CD4-positive, CD25-positive, alpha-beta regulatory T cell (primary cell): ENCODE measurements around the gene SLC38A10. TPM values are rescaled to one million over a fixed set of nuclear protein-coding genes. Genes with fewer than 3 reads are reported as not detected.

Experiments used
- ATAC-seq, 2 donors: fragments of 150-1000 bp; cut with Tn5 transposase; one replicate each; pipeline ENCODE4 v1.10.0; 2021; ENCODE audit warnings: low read depth in 2 of 2, moderate number of reproducible peaks in 2 of 2, moderate library complexity in 1 of 2
- DNase-seq, 3 donors: peaks; one replicate each; pipeline versions ENCODE4 v3.0.0 to v3.0.0-alpha.2; 2012 to 2022; ENCODE audit warnings: mixed read lengths in 1 of 3
- H3K27ac ChIP-seq: one replicate; pipeline ENCODE4 v1.7.0; 2013; ENCODE audit warnings: mild to moderate bottlenecking, low read length; ENCODE audit not compliant: insufficient read depth, poor library complexity, severe bottlenecking
- H3K27me3 ChIP-seq: one replicate; pipeline ENCODE4 v1.7.0; 2013; ENCODE audit warnings: low read length; ENCODE audit not compliant: control insufficient read depth, insufficient read depth
- H3K36me3 ChIP-seq: one replicate; pipeline ENCODE4 v1.7.0; 2013; ENCODE audit warnings: mild to moderate bottlenecking, low read length, moderate library complexity; ENCODE audit not compliant: control insufficient read depth, insufficient read depth
- H3K4me1 ChIP-seq: 2 replicates; pipeline ENCODE4 v1.7.0; 2013; ENCODE audit warnings: mild to moderate bottlenecking, low read length; ENCODE audit not compliant: insufficient read depth, control insufficient read depth, poor library complexity, severe bottlenecking
- H3K4me3 ChIP-seq: one replicate; pipeline ENCODE4 v1.7.0; 2013; ENCODE audit warnings: low read depth, mild to moderate bottlenecking, low read length, moderate library complexity
- H3K9me3 ChIP-seq, 2 experiments: 1 replicate in 1 of 2; 2 replicates in 1 of 2; pipeline ENCODE4 v1.7.0; 2013; ENCODE audit warnings: low read length in 2 of 2, mild to moderate bottlenecking in 1 of 2, moderate library complexity in 1 of 2; ENCODE audit not compliant: control insufficient read depth in 2 of 2
- H3K27ac Mint-ChIP-seq, 3 donors: one replicate each; pipeline ENCODE4 v1.8.0; 2020 to 2022; ENCODE audit warnings: mild to moderate bottlenecking in 3 of 3, mixed read lengths in 3 of 3, moderate library complexity in 2 of 3
- H3K27me3 Mint-ChIP-seq: one replicate; pipeline ENCODE4 v1.8.0; 2022; ENCODE audit warnings: mild to moderate bottlenecking, mixed read lengths
- H3K36me3 Mint-ChIP-seq: one replicate; pipeline ENCODE4 v1.8.0; 2020; ENCODE audit warnings: mixed read lengths
- H3K4me1 Mint-ChIP-seq, 4 donors: one replicate each; pipeline ENCODE4 v1.8.0; 2020 to 2022; ENCODE audit warnings: mixed read lengths in 4 of 4, mild to moderate bottlenecking in 1 of 4
- H3K4me3 Mint-ChIP-seq, 4 donors: one replicate each; pipeline ENCODE4 v1.8.0; 2020 to 2022; ENCODE audit warnings: mild to moderate bottlenecking in 4 of 4, mixed read lengths in 4 of 4, moderate library complexity in 3 of 4
- H3K9me3 Mint-ChIP-seq, 7 donors: one replicate each; pipeline ENCODE4 v1.8.0; 2020 to 2022; ENCODE audit warnings: mixed read lengths in 7 of 7, mild to moderate bottlenecking in 3 of 7, moderate library complexity in 2 of 7
- polyA plus RNA-seq, 4 donors: library from polyadenylated mRNA; unstranded; fragments of 300-500 nt; fragmentation: Illumina TruSeq; gene quantifications; one replicate each; pipeline ENCODE4 v1.2.3, GENCODE V29; 2021
- total RNA-seq: library from RNA; stranded (reverse); gene quantifications from one replicate; pipeline ENCODE4 v1.2.3, GENCODE V29; 2022

SLC38A10 gene
- total and polyA plus RNA-seq, 5 donors from 2014 or later: 38.2 to 66.3 (median 50.1) TPM

DNA sequence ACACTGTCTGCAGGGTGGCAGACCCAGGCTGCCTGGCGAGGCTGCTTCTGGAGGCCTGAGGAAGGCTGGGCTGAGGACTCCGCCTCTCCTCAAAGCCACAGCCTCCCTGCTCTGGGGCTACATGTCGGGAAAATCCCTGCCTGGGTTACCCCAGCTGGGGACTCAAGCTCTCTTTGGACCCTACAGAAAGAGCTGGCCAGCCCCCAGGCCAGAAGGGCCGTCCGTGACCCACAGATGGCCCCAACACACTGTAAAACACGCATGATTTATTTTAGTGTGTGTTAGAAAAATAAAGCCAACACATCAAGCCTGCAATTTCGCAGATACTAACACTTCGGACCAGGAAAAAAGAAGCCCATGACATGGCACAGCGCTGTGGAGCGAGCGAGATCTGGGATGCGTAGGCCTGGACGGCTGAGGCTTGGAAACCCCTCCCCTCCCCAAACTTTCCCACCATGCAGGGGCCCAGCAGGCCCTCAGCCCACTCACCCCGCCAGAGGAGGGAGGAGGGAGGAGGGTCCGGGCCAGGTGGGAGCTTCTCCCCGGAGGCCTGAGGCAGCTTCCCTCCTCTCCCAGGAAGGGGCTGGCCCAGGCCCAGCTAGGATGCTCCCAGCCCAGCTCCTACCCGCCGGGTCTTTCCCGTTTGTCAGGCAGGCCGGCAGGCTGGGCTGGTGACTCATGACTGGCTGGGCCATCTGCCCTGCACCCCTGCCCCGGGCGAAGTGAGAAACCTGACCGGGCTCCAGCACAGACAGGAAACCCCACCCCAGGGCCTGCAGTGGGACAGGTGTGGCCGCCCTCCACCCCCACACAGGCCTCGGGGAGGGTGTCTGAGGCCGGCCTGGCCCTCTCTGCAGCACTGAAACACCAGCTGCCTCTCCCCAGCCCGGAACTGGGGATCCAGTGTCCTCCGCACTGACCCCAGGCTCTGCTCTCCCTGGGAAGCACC is 34.1 kb upstream of the SLC38A10 start:
- Mint-ChIP-seq H3K27ac (no peak overlapping the region), H3K27me3 (peaks cover 7% of the 10 kb centered on the region), H3K36me3 (no peaks in the 10 kb centered on the region), H3K4me1 (no peaks in the 10 kb centered on the region), H3K4me3 (no peak overlapping the region), H3K9me3 (peaks cover 0 to 1% (median 0%) of the 10 kb centered on the region in 7 donors)
- Histone ChIP-seq H3K27me3 (no peaks in the 10 kb centered on the region), H3K27ac (no peak overlapping the region), H3K4me3 (no peak overlapping the region), H3K36me3 (no peaks in the 10 kb centered on the region), H3K4me1 (no peaks in the 10 kb centered on the region), H3K9me3 (no peaks in the 10 kb centered on the region)
- DNase-seq (no peak), ATAC-seq (peak in 1 of 2 donors; percentile 36)

DNA sequence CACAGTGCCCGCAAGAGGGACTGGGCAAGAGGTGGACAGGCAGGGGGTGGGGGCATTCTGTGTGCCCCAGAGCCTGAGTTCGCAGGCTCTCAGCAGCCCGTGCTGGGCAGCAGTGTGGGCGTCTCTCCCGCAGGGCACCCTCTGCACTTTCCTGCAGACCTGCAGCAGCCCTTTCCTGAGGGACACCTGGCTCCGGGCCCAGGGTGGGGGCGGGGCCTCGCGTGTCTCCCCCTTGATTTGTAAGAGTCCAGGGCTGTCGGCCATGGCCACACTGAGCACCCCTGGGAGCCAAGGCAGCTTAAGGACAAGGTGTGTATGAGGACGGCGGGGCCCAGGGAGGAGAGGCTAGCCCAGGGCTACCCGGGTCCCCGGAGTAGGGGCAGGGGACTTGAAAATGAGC is 33.4 kb upstream of the SLC38A10 start:
- Mint-ChIP-seq H3K27me3 (peaks cover 7% of the 10 kb centered on the region), H3K4me1 (no peaks in the 10 kb centered on the region), H3K27ac (no peak overlapping the region), H3K36me3 (no peaks in the 10 kb centered on the region), H3K9me3 (peaks cover 0 to 1% (median 0%) of the 10 kb centered on the region in 7 donors), H3K4me3 (no peak overlapping the region)
- no peaks in the 10 kb centered on the region for H3K9me3 ChIP-seq
- no peaks in the 10 kb centered on the region for H3K36me3 ChIP-seq
- no peak for ATAC-seq
- H3K4me3 ChIP-seq: no peak overlapping the region
- no peaks in the 10 kb centered on the region for H3K4me1 ChIP-seq
- no peak for DNase-seq
- no peak overlapping the region for H3K27ac ChIP-seq
- no peaks in the 10 kb centered on the region for H3K27me3 ChIP-seq

DNA sequence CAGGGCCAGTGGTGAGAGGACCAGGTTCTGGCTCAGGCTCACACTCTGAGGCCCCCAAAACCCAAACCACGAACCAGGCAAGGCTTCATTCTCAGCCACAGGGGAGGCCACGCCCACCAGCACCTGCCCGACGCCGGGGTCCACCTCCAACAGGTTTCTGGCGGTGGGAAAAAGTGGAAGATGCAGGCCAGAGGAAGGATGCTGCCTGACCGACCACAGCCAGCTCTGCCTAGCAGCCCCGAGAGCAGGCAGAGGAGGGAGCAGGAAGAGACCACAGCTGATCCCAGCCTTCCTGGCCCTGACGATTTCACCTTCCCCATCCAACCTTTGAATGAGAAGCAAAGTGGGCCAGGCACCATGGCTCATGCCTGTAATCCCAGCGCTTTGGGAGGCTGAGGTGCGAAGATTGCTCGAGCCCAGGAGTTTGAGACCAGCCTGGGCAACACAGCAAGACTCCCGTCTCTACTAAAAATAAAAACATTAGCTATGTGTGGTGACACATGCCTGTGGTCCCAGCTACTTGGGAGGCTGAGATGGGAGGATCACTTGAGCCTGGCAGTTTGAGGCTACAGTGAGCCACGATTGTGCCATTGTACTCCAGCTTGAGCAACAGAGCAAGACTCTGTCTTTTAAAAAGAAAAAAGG is 30.7 kb upstream of the SLC38A10 start:
- H3K4me3 Mint-ChIP-seq: no peak overlapping the region
- peaks cover 0 to 1% (median 0%) of the 10 kb centered on the region in 7 donors for H3K9me3 Mint-ChIP-seq
- Histone ChIP-seq H3K27me3 (no peaks in the 10 kb centered on the region), H3K27ac (no peak overlapping the region), H3K9me3 (no peaks in the 10 kb centered on the region), H3K4me3 (no peak overlapping the region), H3K36me3 (no peaks in the 10 kb centered on the region), H3K4me1 (no peaks in the 10 kb centered on the region)
- no peak overlapping the region for H3K27ac Mint-ChIP-seq
- H3K36me3 Mint-ChIP-seq: no peaks in the 10 kb centered on the region
- ATAC-seq: no peak
- no peak for DNase-seq
- H3K4me1 Mint-ChIP-seq: no peaks in the 10 kb centered on the region
- peaks cover 8% of the 10 kb centered on the region for H3K27me3 Mint-ChIP-seq

DNA sequence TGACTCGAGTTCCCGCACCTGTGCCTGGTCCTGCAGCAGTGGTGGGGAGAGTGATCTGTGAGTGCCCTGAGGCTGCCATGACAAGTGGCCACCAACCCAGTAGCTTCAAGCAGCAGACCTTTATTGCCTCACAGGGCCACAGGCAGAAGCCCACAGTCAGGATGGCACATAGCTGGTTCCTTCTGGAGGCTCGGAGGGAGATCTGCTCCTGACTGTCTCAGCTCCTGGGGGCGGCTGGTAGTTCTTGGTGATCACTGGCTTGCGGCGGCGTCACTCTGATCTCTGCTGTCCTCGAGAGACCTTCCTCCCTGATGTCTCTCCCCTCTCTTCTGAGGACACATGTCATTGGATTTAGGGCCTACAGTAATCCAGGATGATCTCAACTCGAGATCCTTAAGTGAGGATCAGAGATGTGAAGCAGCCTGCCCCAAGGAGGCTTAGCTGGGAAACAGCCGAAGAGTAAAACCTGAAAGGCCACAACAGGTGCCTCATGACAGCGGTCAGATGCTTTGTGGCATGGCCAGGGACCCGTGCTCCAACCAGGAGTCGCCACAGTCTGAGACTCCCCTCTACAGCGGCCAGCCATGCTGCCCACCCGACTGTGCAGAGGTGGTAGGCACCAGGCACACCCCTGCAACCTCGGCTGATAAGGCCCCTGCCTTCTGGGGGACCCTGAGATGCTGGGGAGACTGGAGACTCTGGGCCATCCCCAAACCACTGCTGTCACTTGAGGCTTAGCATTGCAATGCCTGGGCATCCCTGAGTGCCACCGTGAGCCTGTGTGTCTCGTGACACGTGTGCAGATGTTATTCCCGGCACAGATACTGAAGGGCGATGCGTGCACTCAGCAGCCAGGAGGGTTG is 30.0 kb upstream of the SLC38A10 start:
- Histone ChIP-seq H3K9me3 (no peaks in the 10 kb centered on the region), H3K4me3 (no peak overlapping the region), H3K27ac (no peak overlapping the region), H3K36me3 (no peaks in the 10 kb centered on the region), H3K27me3 (no peaks in the 10 kb centered on the region), H3K4me1 (no peaks in the 10 kb centered on the region)
- Mint-ChIP-seq H3K27ac (no peak overlapping the region), H3K4me3 (no peak overlapping the region), H3K9me3 (peaks cover 0 to 1% (median 0%) of the 10 kb centered on the region in 7 donors), H3K27me3 (peaks cover 8% of the 10 kb centered on the region), H3K4me1 (no peaks in the 10 kb centered on the region), H3K36me3 (no peaks in the 10 kb centered on the region)
- DNase-seq: no peak
- no peak for ATAC-seq

DNA sequence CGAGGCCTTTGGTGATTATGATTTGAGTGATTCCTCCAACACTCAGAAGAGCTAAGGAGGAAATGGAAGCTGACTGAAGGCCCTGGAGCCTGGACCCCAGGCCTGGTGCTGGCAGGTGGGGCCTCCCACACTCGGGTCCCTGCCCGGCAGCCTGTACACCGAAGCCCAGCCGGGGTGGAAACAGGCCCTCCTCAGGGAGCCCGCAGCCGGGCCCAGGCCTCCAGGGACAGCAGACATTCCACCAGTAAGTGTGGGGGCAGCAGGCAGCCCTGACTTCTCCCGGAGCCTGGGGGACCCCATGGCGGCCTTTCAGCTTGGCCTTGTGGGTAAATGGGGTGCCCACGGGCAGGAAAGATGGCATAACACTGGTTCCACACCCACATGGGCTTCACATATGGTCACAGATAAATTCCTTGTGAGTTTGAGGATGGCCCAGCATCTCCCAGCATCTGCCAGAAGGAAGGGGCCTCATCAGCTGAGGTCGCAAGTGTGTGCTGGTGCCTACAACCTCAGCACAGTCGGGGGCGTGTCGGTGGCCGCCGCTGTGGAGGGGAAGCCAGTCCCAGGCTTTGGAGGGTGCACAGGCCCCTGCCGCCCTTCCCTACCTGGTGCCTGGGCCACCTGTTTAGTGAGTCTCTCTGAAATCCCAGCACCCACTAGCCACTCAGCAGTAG is 29.2 kb upstream of the SLC38A10 start:
- H3K4me1 Mint-ChIP-seq: no peaks in the 10 kb centered on the region
- H3K36me3 ChIP-seq: no peaks in the 10 kb centered on the region
- H3K36me3 Mint-ChIP-seq: no peaks in the 10 kb centered on the region
- H3K9me3 ChIP-seq: no peaks in the 10 kb centered on the region
- H3K27me3 Mint-ChIP-seq: peaks cover 8% of the 10 kb centered on the region
- H3K4me3 ChIP-seq: no peak overlapping the region
- no peak for DNase-seq
- H3K27ac ChIP-seq: no peak overlapping the region
- H3K27ac Mint-ChIP-seq: no peak overlapping the region
- no peak overlapping the region for H3K4me3 Mint-ChIP-seq
- no peaks in the 10 kb centered on the region for H3K27me3 ChIP-seq
- no peaks in the 10 kb centered on the region for H3K4me1 ChIP-seq
- ATAC-seq: no peak
- peaks cover 0 to 1% (median 0%) of the 10 kb centered on the region in 7 donors for H3K9me3 Mint-ChIP-seq

DNA sequence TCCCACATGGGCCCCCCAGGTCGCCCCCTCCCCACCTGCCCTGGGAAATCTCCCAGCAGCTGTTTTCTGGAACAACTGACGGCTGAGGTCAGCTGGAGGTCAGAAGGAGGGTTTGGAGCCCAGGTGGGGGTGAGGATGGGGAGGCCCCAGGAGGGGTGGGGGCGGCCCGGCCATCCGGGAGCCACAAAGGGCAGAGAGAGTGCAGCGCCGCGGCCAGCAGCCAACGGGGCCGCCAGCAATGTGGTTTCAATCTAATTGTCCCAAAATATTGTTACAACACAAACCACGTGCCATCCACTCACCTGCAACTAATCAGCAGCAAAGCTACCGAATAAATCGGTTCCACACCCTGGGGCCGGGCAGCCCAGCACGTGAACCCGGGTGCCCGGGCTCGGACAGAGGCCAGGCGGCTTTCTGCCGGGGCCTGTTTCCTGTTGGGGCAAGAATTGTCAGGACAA is 28.3 kb upstream of the SLC38A10 start:
- Histone ChIP-seq H3K9me3 (no peaks in the 10 kb centered on the region), H3K27me3 (no peaks in the 10 kb centered on the region)
- H3K9me3 Mint-ChIP-seq: no peaks in the 10 kb centered on the region

DNA sequence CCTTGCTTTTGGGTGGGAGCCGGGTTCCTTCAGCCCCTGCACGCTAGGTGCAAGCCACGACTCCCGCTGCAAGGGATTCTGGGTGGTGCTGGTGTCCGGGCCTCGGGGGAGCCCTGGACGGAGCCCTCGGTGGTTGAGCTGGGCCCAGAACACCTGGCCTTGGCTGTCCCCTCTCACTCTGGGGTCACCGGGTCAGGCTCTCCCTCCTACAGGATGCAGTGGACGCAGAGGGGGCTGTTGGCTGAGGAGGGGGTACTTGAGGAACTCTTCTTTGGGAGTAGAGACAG is 27.9 kb upstream of the SLC38A10 start:
- H3K4me3 Mint-ChIP-seq: no peak overlapping the region

More for the DNA sequence above, 28.3 kb upstream of the SLC38A10 start:
- Histone ChIP-seq H3K36me3 (no peaks in the 10 kb centered on the region), H3K4me1 (no peaks in the 10 kb centered on the region), H3K27ac (no peak overlapping the region), H3K4me3 (no peak overlapping the region)
- DNase-seq: no peak
- no peak overlapping the region for H3K27ac Mint-ChIP-seq
- H3K4me3 Mint-ChIP-seq: no peak overlapping the region
- H3K4me1 Mint-ChIP-seq: no peaks in the 10 kb centered on the region
- H3K27me3 Mint-ChIP-seq: peaks cover 8% of the 10 kb centered on the region
- no peak for ATAC-seq
- H3K36me3 Mint-ChIP-seq: no peaks in the 10 kb centered on the region

More for the DNA sequence above, 27.9 kb upstream of the SLC38A10 start:
- no peak for ATAC-seq
- no peaks in the 10 kb centered on the region for H3K4me1 Mint-ChIP-seq
- peaks cover 8% of the 10 kb centered on the region for H3K27me3 Mint-ChIP-seq
- Histone ChIP-seq H3K4me3 (no peak overlapping the region), H3K9me3 (no peaks in the 10 kb centered on the region), H3K36me3 (no peaks in the 10 kb centered on the region), H3K4me1 (no peaks in the 10 kb centered on the region), H3K27ac (no peak overlapping the region), H3K27me3 (no peaks in the 10 kb centered on the region)
- DNase-seq: no peak
- no peaks in the 10 kb centered on the region for H3K9me3 Mint-ChIP-seq
- no peak overlapping the region for H3K27ac Mint-ChIP-seq
- no peaks in the 10 kb centered on the region for H3K36me3 Mint-ChIP-seq
